HG02798 (cell line): ENCODE data around the gene MMP15.
A peak's percentile ranks its signal among the peaks of the same experiment; 100 is the strongest.

ENCODE experiments used
- ATAC-seq: cut with Tn5 transposase; IDR thresholded peaks from one replicate; pipeline ENCODE4 v1.9.1; 2021; ENCODE audit warnings: mild to moderate bottlenecking; ENCODE audit not compliant: unreplicated experiment, poor library complexity

The MMP15 gene

DNA sequence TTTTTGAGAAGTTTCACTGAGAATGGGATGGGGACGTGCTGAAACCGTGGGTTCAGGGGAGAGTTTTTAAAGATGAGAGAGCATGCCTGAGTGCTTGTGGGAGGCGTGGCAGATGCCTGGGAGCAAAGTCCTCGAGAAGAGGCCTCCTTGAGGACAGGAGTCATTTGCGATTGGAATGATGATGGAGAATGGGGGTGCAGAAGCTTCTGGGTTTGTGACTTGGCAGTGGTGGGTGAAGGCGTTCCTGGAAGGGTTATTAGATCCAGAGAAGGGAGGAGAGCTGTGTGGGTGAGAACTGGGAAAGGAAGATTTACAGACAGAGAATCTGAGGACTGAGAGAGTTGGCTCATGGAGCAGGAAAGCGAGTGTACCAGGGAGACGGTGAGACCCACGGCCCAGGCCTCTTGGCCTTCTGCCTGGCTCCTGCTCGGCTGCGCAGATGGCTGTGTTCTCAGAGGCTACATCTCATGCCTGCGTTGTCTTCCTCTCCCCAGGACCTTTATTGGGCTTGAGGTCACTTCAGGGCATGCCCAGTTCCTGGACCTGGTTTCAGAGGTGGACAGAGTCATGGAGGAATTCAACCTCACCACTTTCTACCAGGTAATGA is 8.6 kb upstream of the MMP15 start:
- ATAC-seq: no peak

DNA sequence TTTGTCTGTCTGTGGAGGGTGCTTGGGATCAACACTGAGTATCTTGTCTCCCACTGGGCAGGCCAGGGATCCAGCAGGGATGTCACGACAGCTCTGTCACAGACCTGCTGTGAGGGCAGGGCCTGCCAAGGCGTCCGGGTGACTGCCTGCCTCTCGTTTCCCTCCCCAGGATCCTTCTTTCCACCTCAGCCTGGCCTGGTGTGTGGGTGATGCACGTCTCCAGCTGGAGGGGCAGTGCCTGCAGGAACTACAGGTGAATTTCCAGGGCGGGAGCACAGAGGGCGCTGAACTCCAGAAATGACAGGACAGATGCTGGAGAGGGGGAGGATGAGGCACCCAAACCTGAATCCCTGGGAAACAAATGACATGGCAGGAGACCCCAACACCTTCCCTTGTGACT is 6.8 kb upstream of the MMP15 start:
- no peak for ATAC-seq

DNA sequence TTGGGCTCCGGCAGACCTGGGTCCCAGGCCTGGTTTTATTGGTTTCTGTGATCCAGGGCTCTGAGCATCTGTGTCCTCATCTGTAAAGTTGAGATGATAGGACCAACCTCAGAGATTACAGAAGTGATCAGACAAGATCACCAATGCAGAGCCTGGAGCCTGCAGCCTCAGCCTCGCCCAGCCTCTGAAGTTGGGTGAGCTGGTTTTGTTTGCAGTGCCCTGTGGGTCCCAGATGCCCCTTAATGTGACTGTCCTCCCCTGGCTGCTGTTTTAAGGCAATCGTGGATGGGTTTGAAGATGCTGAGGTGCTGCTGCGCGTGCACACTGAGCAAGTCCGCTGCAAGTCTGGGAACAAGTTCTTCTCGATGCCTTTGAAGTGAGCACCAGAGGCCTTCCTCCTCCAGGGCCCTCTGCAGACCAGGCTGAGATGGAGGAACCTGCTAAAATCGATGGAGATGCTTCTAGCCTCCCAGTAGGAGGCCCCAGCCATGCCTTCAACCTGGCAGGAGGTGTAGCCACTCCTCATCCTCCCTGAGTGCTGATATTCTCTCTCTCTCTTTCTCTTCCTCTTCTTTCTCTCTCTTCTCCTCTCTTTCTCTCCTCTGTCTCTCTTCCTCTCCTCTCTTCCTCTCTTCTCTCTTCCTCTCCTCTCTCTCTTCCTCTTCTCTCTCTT is 5.6 kb upstream of the MMP15 start:
- no peak for ATAC-seq

DNA sequence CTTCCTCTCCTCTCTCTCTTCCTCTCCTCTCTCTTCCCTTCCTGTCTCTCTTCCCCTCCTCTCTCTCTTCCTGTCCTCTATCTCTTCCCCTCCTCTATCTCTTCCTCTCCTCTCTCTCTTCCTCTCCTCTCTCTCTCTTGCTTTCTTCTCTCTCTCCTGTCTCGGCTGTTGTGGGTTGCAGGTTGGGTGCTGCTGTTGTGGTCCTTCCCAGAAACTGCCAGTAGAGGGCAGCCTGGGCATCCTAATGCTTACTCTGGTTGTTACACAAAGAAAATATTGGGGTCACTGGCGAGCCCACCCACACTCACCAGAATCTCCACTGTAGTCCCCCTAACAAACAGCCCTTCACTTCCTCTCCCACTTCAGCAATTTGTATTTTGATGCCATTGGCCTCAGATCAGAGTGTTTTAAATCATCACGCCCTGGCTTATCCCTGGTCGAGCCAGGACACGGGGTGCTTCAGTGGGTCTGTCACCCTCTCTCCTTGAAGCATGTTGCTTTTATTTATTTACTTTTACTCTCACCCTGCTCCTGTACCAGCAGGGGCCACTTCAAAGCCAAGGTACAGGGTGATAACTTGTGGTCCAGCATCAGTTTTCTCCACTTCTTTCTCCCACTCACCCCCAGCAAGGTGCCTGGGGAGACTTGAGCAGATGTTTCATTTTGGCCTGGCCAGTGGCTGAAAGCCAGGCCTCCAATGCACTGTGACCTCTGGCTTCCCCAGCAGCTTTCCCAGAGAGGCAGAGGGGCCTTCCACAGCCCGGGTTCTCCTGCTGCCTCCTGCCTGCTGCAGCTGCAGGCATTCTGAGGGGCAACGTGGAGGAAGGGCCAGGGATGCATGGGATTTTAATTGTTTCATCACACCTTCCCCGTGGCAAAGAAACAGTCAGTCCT is 4.7 kb upstream of the MMP15 start:
- ATAC-seq: peak; percentile 37

- ATAC-seq: no peak
Observed at GRCh38 chr16:58021661-58022551, 3.6 kb upstream of the MMP15 start.

DNA sequence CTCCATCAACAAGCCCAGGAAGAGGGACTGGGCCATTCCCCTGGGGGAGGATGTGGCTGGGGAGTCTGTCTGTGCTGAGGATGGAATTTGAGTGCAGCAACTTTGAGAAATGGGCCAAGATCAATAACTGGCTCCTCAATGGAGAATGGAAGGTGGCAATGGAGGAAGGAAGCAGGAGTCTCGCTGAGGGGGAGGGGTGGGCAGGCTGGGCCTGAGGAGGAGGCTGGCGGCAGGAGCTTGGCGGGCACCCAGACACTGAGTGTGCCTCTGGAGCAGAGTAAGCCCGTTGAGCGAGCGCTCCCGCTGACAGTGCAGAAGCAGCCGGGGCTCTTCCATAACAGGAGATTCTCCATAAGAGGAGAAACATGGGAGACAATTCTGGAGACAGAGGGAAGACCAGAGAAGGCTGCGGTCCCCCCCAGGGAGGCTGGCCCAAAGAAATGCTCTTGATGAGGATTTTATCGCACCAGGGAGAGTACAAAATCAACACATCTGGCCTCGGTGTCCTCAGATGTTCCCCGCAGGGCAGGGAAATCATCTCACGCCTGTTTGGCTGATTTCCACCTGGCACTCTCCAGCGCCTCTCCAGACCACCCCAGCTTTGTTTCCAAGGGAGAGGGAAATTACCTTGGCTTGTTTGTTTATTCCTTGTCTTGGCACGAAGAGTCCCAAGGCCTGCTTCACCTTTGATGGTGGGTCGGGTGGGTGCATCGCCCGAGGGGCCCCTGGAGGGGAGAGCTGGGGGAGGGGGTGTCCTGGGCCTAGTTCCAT is 2.8 kb upstream of the MMP15 start:
- no peak for ATAC-seq

- ATAC-seq: no peak
Observed at GRCh38 chr16:58024486-58025350, 836 bp upstream of the MMP15 start.

DNA sequence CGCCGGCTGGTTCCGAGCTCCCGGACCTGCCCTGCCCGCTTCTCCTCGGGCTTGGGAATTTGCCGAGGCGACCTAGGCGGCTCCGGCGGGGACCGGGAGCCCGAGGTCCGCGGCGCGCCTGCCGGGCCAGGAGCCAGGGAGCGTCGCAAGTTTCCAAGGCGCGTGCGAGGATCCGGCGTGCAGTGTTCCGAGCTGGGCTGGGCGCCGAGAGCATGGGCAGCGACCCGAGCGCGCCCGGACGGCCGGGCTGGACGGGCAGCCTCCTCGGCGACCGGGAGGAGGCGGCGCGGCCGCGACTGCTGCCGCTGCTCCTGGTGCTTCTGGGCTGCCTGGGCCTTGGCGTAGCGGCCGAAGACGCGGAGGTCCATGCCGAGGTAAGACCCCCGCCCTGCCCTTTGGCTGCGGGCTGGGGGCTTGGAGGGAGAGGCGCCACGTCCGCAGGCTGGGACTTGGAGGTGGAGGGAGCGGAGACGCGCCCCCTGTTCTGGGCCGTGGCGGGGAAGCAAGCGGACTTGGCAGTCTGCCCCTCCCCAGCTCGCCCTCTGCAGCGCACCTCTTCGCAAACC is 668 bp downstream of the MMP15 start:
- ATAC-seq: no peak

DNA sequence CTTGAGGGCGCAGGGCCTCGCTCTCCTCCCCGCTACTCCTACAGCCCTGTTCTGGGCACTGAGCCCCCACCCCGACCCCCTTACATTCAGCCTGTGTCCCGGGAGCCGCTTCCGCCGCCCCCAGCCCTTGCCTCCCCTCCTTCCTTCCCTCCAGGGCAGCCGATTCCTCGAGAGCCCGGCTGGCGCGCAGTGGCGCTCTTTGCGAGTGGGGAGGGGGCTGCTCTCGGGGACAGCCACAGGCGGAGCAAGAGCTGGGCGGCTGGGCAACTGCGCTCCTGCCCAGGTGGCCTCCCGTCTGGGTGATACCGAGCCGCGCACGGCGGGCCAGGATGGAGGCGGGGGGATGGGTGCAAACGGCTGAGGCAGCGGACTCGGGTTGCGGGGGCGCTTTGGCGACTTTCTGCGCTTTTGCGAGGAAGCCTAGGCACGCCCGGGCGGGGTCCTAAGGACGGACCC is 1.2 kb downstream of the MMP15 start:
- ATAC-seq: no peak

GRCh38 chr16:58027161-58027915 is 1.8 kb downstream of the MMP15 start:
- ATAC-seq: no peak

GRCh38 chr16:58027916-58028455 is 2.4 kb downstream of the MMP15 start:
- ATAC-seq: no peak

GRCh38 chr16:58028541-58029070 is 3.1 kb downstream of the MMP15 start:
- ATAC-seq: no peak

GRCh38 chr16:58029410-58029809 is 3.9 kb downstream of the MMP15 start:
- ATAC-seq: no peak

DNA sequence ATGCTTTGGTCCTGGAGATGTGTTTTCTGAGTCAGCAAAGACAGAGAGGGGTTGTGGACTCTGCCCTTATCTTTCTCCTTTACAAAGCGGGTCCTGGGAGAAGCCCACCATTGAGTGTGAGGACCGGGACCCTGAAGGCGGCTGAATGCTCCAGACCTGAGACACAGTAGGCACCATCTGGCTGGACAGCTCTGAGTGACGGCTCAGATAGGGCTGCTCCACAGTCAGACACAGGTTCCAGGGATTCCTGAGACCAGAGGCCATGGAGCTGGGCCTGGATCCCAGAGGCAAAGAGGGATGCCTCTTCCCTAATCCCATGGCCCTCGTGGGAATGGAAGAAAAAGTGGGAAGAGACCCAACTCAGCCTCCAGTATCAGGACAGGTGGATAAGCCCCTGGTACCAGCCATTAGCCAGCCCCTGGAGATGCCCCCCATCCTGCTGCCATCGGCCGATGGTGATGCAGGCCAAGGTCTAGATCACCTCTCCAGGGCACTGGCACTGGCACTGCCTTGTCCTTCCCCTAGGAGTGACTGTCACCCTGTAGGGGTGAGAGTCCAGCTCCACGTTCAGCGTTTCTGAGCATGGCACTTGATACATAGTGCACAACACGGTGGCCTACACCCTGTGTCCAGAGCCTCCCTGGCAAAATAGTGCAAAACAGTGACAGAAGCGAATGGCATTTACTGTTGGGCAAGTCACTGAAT is 4.7 kb downstream of the MMP15 start:
- no peak for ATAC-seq

GRCh38 chr16:58031016-58031800 is 5.7 kb downstream of the MMP15 start:
- ATAC-seq: no peak
